NCI-H82 treated with DMSO at 0.1 percent for 48 hours (cell line): ENCODE measurements around the gene SPTBN5.

Experiments used
- DNase-seq: peaks from one replicate; lab custom pipeline; 2025; ENCODE audit not compliant: unreplicated experiment; lab: John Stamatoyannopoulos, UW

Gene SPTBN5

DNA sequence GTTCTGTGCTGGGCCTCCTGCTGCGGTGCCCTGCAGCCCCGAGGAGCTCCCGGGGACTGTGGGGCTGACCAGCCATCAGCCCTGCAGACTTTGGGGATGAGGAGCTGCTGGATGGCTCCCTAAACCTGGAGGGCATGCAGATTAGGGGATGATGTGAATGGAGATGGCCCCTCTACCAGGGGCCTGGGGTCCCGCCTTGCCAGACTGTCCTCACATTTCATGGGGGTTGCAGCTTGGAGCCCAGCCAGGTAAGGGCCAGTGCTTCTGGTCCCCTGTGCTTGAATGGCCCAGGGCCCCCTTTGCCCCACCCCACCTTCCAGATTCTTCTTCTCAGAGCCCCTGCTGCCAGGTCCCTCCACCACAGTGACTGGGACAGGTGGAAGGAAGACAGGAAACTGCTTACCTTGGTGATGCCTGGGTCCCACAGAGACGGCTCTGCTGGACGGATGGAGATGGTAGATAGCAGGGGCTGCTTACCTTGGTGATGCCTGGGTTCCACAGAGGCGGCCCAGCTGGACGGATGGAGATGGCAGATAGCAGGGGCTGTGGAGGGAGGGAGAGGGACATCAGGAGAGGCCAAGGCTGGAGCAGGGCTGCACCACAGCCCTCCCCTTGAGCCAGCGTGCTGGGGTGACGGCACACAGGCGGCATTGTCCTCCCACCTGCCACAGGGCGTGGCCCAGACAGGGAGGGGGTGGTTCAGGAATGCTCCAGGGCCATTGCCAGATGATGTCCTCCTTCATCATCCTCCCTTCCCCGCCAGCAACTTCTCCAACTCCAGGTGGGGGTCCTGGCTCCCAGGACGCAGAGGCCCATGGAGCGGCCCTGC lies at the start of gene SPTBN5:
Gene SPTBN5, minus strand, starts transcription at position 632 of the 829 bp plus-strand sequence. Its CDS starts 556 bp downstream, at position 76.
- DNase-seq, result no peak

DNA sequence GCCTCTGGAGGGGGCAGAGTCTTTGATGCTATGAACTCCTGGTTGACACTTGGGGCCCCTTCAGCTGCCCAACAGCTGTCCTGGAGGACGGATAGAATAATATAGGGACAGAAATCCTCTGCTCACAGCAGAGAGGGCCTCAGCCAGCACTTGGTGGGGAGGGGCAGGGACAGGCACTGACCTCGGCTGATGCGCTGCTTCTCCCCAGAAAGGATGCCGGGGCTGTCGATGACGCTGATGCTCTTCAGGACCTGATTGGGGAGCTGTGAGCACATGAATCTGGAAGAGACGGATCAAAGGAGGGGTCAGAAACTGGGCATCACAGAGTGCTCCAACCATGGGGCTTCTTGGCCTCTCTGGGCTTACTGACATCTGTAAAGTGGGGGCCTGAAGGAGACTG lies 49.0 kb upstream of the SPTBN5 start:
- no peak for DNase-seq

DNA sequence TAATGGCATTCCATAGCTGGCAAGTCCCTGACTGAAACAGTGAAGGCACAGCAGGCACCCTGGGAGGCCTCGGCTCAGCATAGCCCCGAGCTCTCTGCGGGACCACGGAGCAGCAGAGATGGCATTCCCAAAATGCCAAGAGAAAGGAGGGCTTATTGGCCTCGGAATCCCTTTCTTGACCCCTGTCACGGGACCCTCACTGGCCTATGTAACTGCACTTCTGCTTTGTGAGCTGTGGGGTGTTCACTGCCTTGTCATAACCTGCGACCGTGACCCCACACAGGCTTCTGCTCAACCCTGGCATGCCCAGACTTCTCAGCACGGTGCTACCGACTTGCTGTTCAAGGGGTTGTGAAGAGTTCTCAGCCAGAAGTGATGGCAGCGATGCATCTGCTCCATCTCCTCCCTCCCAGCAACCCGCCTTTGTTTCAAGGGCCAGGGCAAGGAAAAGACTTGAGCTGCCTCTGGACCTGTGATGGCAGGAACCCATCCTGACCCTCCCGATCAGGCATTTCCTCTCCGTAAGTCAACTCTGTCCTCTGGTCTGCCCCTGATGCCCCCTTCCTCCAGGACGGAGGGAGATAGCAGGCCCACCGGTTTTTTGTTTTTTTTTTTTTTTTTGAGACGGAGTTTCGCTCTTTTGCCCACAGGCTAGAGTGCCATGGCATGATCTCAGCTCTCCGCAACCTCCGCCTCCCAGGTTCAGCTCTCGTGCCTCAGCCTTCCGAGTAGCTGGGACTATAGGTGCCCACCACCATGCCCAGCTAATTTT lies 48.0 kb upstream of the SPTBN5 start:
- no peak for DNase-seq

DNA sequence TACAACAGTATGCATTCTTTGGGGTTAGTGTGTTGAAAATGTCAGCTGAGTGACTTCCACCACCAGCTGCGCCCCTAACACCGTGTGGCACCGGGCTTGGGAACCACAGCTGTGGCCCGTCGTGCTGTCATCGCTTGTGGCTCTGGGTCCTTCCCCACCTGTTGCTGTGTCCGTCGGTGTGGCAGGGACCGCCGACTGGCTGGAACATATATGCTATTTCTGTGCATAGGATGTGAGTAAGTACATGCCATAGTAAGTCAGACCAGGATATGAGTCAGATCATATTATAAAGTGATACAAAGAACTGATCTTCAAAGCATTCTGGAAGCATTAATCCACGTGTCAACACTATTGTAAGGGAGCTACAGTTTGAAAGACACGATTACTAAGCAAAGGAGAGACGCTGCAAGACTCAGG lies 46.6 kb upstream of the SPTBN5 start:
- DNase-seq, result no peak

DNA sequence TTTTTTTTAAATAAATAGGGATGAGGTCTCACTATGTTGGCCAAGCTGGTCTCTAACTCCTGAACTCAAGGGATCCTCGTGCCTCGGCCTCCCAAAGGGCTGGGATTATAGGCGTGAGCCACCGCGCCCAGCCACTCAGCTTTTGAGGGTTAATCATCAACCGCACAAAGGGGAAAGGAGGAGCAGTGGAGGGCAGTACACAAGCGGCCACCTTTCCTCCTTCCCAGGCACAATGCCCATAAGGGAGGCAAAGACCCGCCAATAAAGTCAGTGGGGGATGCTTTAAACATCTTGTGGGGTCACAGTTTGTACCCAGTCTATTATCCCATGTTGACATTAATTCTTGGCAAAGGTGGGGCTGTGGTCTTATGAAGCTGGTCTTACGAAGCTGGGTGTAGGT lies 46.1 kb upstream of the SPTBN5 start:
- no peak for DNase-seq

DNA sequence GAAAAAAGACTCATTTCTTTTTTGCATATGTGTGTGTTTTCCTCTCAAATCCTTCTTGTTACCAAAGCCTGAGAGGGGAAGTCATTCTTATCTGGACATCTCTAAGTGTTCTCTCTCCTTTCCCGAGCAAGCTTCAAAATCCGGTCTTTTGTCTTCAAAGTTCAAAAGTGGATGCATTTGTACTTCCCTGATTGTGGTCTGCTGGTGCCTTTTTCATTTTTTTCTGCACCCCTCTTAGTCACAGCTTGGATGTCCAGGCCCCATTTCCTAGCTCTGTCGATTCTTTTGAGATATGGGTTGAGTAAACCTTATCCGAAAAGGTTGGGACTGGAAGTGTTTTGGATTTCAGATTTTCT lies 43.7 kb upstream of the SPTBN5 start:
- DNase-seq, result no peak

DNA sequence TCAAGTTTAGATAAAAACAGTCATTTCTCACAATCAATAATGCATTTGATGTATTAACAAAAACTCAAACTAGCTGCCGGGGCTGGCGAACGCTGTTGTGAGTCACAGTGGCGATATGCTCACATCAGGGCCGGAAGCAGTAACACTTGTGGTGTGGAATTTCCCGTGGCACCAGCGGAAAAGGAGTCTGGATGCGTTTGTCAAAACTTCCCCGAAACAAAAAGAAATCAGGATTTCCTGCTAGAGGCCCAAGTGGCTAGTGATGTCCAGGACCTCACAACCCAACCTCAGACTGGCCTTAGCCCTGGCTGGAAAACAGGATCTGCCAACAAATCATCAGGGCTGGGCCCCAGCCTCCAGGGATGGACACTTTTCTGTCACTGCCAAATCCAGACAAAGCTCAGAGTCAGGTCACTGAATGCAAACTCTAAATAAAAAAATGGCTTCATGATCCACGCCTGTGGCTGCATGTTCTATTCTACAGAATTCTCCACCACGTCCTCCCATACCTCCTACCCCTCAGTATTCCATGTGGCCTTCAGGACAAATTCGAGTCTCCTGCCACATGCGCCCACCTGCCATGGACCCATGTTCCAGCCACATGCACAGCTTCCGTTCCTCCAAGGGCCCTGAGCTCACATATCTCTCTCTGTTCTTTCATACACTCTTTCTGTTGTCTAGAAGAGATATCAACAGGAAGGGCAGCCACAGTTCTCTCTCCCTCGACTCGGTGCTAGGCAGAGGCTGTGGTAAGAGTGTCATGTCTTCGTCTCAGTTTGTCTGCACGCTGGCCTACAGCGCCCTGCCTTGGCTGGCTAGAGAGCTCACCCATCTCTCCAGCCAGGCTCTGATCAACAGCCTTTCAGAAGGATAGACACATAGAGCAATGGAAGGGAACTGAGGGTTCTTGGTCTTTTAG lies 43.1 kb upstream of the SPTBN5 start:
- no peak for DNase-seq

DNA sequence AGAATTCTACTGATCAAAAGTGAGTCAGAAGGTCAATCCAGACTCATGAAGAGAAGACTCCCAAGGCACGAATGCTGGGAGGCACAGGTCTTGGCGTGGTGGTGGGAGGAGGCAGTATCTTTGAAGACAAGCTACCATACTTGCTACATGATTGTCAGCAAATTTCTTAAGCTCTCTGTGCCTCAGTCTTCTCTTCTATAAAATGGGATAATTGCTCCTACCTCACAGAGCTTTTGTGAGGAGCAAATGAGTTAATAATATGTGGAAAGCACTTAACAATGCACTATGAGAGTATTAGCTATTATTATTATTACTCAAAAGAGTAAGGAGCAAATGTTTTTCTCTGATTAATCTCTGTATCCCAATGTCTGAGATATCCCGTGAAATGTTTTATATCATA lies 42.3 kb upstream of the SPTBN5 start:
- DNase-seq, result no peak

DNA sequence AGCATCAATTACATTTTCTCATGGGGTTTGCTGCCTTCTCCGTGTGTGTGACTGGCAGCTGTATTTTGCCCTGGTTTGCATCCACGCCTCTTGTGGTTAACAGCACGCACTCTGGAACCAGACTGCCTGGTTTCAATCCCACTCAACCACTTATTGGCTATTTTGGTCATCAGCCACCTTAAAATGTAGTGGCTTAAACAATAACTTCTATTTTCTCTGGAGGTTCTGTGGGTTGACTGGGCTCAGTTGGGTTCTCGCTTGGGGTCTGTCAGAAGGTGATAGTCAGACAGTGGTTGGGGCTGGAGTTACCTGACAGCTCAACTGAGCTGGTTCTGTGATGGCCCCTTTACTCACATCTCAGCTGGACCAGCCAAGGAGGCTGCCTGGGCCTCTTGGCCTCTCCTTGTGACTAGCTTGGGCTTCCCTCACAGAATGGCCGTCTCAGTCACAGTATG lies 41.7 kb upstream of the SPTBN5 start:
- no peak for DNase-seq

DNA sequence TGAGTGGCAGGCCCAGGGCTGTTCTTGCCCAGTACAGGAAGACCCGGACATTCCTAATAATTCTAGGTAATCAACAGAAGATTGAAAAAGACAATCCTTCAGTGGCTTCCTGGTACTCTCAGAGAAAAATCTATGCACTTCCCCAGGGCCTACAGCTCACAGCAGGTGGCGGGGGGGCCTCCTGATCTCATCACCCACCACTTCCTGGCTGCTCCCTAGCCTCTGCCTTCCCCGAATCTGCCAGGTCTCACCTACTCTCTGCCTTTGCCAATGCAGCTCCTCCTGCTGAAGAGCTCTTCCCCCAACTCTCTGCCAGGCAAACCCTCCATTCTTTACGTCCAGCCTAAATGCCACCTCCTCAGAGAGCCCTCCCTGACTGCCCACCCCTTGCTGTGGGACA lies 41.0 kb upstream of the SPTBN5 start:
- no peak for DNase-seq

DNA sequence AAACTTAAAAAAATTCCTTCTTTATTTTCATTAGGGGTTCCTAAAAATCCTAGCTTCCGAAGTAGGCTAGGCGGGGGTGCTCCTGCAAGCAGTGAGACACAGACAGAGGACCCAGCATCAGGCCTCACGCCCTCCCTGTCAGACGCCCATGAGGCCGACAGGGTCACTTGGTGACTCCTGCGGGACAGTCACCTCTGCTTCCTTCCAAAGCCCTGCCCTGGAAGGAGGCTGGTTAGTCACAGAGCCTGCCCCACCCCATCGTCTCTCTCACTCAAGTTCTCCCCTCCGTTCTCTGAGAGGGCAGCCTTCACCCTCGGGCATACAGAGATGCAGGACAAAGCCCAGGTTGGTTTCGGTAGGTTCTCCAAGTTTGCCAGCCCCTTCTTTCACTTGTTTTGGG lies 39.9 kb upstream of the SPTBN5 start:
- no peak for DNase-seq

DNA sequence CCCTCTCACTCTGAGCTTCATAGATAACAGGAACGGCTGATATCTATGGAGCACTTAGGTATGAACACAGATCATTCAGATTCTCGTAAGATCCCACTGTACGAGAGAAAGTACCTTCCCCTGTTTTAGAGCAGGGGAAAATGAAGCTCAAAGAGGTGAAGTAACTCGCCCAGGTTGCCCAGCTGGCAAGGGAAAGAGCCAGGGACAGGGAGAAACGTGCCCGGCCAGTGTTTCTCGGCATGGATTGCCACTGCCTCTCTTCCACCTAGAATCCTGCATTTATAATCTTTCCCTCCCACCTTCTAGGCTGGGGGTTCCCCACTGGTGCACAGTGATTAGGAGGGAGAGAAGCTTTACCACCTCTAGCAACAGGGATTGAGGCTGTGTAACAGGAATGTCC lies 39.5 kb upstream of the SPTBN5 start:
- DNase-seq, result no peak

DNA sequence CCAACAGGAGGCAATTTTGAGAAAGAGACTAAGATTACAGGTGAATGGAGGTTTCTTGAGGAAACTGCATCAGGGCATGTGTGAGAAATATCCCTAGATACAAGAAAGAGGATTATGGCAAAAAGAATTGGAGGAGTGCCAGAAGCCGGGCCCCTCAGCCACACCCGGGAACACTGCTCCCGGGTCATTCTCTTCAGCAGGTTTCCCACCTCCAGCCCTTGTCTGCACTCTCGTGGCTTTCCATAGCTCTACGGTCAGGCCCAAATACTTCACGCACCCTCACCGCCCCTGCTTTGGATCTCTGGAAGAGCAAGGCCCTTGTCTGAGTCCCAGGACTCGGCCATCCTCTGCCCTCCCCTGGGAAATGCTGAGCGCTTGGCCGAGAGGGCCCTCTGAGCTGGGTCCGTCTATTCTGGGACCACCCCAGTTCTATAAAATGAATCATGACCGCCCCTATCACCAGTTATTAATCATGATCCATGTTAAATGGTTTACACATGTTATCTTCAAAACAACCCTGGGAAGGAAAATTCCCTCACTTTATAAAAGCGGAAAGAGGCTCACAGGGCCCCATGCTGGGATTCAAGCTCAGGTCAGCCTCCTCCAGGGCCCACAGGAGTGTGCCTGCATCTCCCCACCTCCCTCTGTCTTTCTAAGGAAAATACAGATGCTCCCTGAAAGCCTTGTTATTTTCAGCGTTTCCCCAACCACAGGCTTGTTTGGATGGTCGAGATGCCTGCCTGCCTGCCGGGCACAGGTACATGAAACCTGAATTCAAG lies 38.8 kb upstream of the SPTBN5 start:
- DNase-seq, result no peak

DNA sequence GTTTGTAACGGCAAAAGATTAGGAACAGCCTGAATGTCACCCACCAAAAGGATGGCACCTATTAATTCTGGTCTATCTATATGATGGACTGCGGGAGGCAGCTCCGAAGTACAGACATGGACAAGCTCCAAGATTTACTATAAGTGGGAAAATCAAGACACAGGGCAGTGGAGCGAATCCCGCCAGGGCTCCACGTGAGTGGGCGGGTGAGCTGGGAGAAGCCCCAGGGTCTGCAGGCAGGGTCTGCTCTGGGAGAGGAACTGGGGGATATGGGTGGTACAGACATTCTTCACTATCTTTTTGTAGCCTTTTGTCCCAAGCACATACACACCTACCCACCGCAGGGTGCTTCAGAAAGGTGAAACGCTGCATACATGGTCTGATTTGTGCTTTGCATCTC lies 38.2 kb upstream of the SPTBN5 start:
- DNase-seq, result no peak

DNA sequence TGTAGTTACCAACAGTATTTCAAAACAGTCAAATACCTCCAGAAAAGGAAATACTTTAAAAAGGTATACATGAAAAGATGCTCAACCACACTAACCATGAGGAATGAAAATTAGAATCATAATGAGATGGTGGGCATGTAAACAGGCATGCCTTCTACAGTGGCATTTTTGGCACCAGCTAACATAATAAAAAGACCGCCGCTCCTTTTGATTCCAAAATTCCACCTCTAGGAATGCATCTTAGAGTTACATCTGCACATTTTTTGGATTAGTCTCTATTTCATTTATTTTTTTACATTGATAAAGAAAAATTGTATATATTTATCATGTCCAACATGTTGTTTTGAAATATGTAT lies 37.0 kb upstream of the SPTBN5 start:
- DNase-seq, result no peak

DNA sequence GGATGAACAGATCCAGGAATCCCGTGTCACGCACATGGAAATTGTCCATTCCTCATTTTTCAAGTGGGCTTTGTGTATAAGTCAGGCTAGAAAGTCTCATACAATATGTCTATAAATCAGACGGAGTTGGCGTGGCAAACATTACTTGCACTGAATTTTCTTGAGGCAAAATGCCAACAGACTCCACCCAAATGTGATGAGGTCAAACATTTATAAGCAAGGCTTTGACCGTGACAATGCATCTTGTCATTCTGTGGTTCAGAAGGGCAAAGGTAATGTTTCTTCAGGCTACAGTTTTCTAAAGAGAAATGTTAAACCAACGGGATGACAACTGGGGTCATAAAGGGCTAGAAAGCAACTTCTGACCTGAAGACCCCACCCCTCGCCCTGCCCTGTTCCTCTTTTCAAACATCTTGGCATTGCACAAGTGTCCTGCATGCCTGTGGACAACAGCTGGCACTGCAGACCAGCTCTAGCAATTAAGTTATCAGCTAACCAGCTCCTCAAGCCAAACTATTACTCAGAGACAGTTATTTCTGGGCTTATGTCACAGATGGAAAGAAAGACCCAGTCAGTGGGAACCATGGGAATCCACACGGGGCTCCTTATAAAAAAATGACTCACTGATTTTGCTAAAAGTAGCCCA lies 36.5 kb upstream of the SPTBN5 start:
- DNase-seq, result no peak

DNA sequence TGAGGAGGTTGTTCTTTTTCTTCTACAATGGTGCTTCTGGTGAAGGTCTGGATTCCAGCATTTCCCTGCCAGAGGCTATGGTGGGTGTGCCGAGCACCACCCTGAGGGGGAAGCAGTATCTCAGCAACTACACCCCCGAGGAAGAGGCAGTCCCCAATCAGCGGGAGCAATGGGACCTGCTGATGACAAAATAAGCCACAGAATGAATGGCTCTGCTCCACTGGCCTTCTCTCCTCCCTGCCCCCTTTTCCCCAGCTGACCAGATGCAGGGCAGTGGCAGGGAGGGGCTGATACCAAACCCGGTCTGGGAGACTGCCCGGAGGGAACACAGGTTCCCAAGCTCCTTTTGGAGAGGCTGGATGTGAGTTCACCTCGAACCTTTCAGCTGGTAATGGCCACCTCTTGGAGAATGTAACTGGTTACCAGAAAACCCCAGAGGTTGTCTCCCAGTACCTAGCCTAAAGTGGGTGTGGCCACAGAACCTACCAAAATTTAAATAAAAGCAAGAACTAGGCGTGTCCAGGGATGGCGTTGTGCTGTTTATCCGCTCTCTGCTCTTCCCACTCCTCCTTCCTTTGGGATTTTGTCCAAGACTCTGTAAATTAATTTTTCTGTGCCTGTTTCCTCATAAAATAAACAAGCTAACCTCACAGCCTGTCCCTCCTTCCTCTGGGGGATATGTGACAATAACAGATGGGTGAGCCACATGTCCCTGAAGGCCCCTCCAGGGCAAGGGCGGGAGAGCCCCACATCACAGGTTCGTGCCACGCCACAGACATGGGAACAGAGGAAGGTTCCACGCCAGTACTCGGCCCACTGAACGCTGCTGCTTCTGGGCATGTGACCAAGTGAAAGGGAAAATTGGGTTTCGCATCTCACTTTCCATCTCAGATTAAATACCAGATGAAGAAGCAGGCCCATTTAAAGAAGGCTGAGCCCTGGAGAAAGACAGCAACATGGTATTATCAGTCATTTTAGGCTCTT lies 35.1 kb upstream of the SPTBN5 start:
- no peak for DNase-seq

DNA sequence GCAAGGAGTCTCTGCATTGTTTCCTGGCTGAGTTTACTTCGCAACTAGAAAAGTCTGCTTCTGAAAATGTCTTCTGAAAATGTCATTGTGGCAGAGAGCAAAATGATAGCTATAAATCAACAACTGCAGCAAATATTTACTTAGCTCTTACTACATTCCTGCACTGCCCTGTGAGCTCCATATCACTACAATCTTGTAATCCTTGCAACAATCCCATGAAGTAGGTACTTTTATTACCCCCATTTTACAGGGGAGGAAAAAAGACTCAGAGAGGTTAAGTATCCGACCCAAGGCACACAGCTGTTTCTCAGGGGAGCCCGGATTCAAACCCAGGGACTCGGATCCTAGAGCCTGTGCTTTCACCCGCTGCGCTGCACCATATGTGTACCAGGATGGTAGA lies 34.2 kb upstream of the SPTBN5 start:
- DNase-seq, result no peak

DNA sequence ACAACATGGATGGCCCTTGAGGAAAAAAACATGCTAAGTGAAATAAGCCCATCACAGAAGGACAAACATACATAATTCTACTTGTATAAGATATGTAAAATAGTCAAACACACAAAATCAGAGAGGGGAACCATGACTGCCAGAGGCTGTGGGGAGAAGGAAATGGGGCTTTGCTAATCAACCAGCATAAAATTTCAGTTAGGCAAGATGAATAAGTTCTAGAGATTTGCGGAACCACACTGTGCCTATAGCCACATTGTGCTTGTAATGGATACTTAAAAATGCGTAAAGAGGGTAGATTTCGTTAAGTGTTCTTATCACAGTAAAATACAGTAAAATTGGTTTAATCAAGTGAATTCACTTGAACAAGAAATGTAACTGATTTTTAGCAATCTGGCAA lies 33.7 kb upstream of the SPTBN5 start:
- DNase-seq, result no peak
